Panc1 (cell line): ENCODE data around the gene ZBTB46.

ENCODE experiments used
- POLR2AphosphoS5 ChIP-seq: IDR thresholded peaks from 2 replicates; pipeline ENCODE4 v1.6.1; 2012; ENCODE audit warnings: mild to moderate bottlenecking, low read depth, low read length, moderate library complexity
- SIN3A ChIP-seq: IDR thresholded peaks from 2 replicates; pipeline ENCODE4 v1.6.1; 2012; ENCODE audit warnings: low read depth, mild to moderate bottlenecking, low read length, moderate library complexity, borderline replicate concordance; ENCODE audit not compliant: insufficient read depth
- TF ChIP-seq, protein P1 (sequence below): fragments of 450-650 bp; IDR thresholded peaks from 2 replicates; pipeline ENCODE4 v1.5.1; 2017; ENCODE audit warnings: mild to moderate bottlenecking
- TF ChIP-seq, protein P2 (sequence below), 2 experiments: IDR thresholded peaks; 2 replicates each; pipeline ENCODE4 v1.6.1; 2011 to 2012; ENCODE audit warnings: low read depth in 2 of 2, control low read depth in 1 of 2, low read length in 1 of 2, mild to moderate bottlenecking in 1 of 2, moderate library complexity in 1 of 2; ENCODE audit not compliant: insufficient read depth in 1 of 2

DNA sequence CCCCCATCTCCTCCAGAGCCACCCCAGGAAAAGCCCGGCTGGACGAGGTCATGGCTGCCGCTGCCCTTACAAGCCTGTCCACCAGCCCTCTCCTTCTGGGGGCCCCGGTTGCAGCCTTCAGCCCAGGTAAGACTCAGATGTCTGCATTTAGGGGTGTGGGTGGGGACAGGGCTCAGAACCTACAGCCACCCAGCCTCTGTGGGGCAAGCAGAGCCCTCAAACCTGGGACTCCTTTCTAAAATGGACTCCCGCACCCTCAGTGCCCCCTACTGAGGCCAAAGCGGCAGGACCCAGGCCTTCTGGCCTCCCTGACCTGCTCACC is 89.7 kb downstream of the ZBTB46 start:
- TF ChIP-seq, protein P1, sequence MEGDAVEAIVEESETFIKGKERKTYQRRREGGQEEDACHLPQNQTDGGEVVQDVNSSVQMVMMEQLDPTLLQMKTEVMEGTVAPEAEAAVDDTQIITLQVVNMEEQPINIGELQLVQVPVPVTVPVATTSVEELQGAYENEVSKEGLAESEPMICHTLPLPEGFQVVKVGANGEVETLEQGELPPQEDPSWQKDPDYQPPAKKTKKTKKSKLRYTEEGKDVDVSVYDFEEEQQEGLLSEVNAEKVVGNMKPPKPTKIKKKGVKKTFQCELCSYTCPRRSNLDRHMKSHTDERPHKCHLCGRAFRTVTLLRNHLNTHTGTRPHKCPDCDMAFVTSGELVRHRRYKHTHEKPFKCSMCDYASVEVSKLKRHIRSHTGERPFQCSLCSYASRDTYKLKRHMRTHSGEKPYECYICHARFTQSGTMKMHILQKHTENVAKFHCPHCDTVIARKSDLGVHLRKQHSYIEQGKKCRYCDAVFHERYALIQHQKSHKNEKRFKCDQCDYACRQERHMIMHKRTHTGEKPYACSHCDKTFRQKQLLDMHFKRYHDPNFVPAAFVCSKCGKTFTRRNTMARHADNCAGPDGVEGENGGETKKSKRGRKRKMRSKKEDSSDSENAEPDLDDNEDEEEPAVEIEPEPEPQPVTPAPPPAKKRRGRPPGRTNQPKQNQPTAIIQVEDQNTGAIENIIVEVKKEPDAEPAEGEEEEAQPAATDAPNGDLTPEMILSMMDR, result no peak
- TF ChIP-seq, protein P2, sequence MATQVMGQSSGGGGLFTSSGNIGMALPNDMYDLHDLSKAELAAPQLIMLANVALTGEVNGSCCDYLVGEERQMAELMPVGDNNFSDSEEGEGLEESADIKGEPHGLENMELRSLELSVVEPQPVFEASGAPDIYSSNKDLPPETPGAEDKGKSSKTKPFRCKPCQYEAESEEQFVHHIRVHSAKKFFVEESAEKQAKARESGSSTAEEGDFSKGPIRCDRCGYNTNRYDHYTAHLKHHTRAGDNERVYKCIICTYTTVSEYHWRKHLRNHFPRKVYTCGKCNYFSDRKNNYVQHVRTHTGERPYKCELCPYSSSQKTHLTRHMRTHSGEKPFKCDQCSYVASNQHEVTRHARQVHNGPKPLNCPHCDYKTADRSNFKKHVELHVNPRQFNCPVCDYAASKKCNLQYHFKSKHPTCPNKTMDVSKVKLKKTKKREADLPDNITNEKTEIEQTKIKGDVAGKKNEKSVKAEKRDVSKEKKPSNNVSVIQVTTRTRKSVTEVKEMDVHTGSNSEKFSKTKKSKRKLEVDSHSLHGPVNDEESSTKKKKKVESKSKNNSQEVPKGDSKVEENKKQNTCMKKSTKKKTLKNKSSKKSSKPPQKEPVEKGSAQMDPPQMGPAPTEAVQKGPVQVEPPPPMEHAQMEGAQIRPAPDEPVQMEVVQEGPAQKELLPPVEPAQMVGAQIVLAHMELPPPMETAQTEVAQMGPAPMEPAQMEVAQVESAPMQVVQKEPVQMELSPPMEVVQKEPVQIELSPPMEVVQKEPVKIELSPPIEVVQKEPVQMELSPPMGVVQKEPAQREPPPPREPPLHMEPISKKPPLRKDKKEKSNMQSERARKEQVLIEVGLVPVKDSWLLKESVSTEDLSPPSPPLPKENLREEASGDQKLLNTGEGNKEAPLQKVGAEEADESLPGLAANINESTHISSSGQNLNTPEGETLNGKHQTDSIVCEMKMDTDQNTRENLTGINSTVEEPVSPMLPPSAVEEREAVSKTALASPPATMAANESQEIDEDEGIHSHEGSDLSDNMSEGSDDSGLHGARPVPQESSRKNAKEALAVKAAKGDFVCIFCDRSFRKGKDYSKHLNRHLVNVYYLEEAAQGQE (IDR thresholded peaks at IDR 0.05; ENCODE audit: insufficient read depth in 1 of 2, low read depth in 2 of 2, low read length in 1 of 2), result no peak
- TF ChIP-seq POLR2AphosphoS5, result no peak
- TF ChIP-seq SIN3A, result no peak
